H1 (cell line): ENCODE measurements around the gene DYNC1H1. TPM values are rescaled to one million over a fixed set of nuclear protein-coding genes. Genes with fewer than 3 reads are reported as not detected.

Source experiments
- CTCF ChIA-PET: fragments of 300-600 bp; sonication (Branson Sonifier 250); formaldehyde crosslinking; loops from one replicate; lab custom pipeline; 2021; ENCODE audit not compliant: partially characterized antibody; lab: Charles Lee
- POLR2A ChIA-PET: fragments of 300-600 bp; sonication (Branson Sonifier 250); formaldehyde crosslinking; loops from one replicate; lab custom pipeline; 2021; ENCODE audit warnings: inconsistent platforms; ENCODE audit not compliant: partially characterized antibody; lab: Charles Lee
- DNase-seq, 2 experiments: peaks; one replicate each; pipeline versions ENCODE4 v3.0.0 to v3.0.0-alpha.2; 2010 to 2022; ENCODE audit warnings: low spot score in 2 of 2, low read depth in 1 of 2, mixed read lengths in 1 of 2
- FAIRE-seq: peaks from 2 replicates; lab custom pipeline; 2011; peaks lifted over from hg19 to GRCh38; lab: Jason Lieb, UNC
- H2AFZ ChIP-seq: 2 replicates; pipeline ENCODE4 v1.8.1; 2012; ENCODE audit warnings: low read length, inconsistent platforms
- H2AK5ac ChIP-seq: 2 replicates; pipeline ENCODE4 v1.6.1; 2013; ENCODE audit warnings: low read depth, low read length
- H2BK120ac ChIP-seq: replicated peaks from 2 replicates; pipeline ENCODE3; 2013; ENCODE audit warnings: low read depth, low read length, inconsistent platforms
- H2BK12ac ChIP-seq: 2 replicates; pipeline ENCODE4 v1.6.1; 2013; ENCODE audit warnings: low read depth, low read length
- H2BK15ac ChIP-seq: 2 replicates; pipeline ENCODE4 v1.6.1; 2013; ENCODE audit warnings: low read length
- H2BK20ac ChIP-seq: 2 replicates; pipeline ENCODE4 v1.6.1; 2013; ENCODE audit warnings: low read length
- H2BK5ac ChIP-seq: 2 replicates; pipeline ENCODE4 v1.6.1; 2013; ENCODE audit warnings: low read depth, low read length
- H3K14ac ChIP-seq: 2 replicates; pipeline ENCODE4 v1.6.1; 2013; ENCODE audit warnings: inconsistent platforms; ENCODE audit not compliant: insufficient read length
- H3K18ac ChIP-seq: 2 replicates; pipeline ENCODE4 v1.6.1; 2013; ENCODE audit warnings: low read length; ENCODE audit errors: extremely low read depth
- H3K23ac ChIP-seq: 2 replicates; pipeline ENCODE4 v1.6.1; 2013; ENCODE audit warnings: inconsistent platforms; ENCODE audit not compliant: insufficient read length
- H3K23me2 ChIP-seq: 2 replicates; pipeline ENCODE4 v1.6.1; 2013; ENCODE audit warnings: low read depth, low read length
- H3K27ac ChIP-seq: 2 replicates; pipeline ENCODE4 v1.6.1; 2011; ENCODE audit warnings: low read depth, low read length, inconsistent platforms
- H3K27me3 ChIP-seq, 4 experiments: replicated peaks in 1 of 4; 1 replicate in 1 of 4; 2 replicates in 3 of 4; pipeline versions ENCODE4 v1.6.1 to v1.8.1; 2011 to 2013; ENCODE audit warnings: low read length in 3 of 4, mild to moderate bottlenecking in 3 of 4, inconsistent platforms in 2 of 4, mixed read lengths in 2 of 4, moderate library complexity in 1 of 4; ENCODE audit not compliant: control insufficient read depth in 3 of 4, insufficient read depth in 3 of 4; ENCODE audit errors: extremely low read depth in 1 of 4
- H3K36me3 ChIP-seq, 4 experiments: 2 replicates each; pipeline versions ENCODE4 v1.6.1 to v1.8.1; 2011 to 2013; ENCODE audit warnings: mild to moderate bottlenecking in 4 of 4, low read length in 3 of 4, moderate library complexity in 2 of 4, control low read depth in 1 of 4, inconsistent platforms in 1 of 4; ENCODE audit not compliant: insufficient read depth in 4 of 4, control insufficient read depth in 2 of 4
- H3K4ac ChIP-seq: replicated peaks from 2 replicates; pipeline ENCODE3; 2013; ENCODE audit warnings: low read length, low read depth, mixed read lengths, inconsistent platforms; ENCODE audit not compliant: insufficient read length
- H3K4me1 ChIP-seq, 4 experiments: replicated peaks in 1 of 4; 1 replicate in 1 of 4; 2 replicates in 3 of 4; pipeline versions ENCODE4 v1.6.1 to v1.8.1; 2011 to 2013; ENCODE audit warnings: low read length in 3 of 4, inconsistent platforms in 2 of 4, mixed read lengths in 1 of 4; ENCODE audit not compliant: insufficient read depth in 4 of 4, control insufficient read depth in 3 of 4
- H3K4me2 ChIP-seq, 2 experiments: 2 replicates each; pipeline versions ENCODE4 v1.6.1 to v1.8.1; 2011 to 2013; ENCODE audit warnings: low read depth in 2 of 2, low read length in 2 of 2, control low read depth in 1 of 2, inconsistent platforms in 1 of 2, mild to moderate bottlenecking in 1 of 2; ENCODE audit not compliant: insufficient read depth in 1 of 2
- H3K4me3 ChIP-seq, 4 experiments: fragments of 200-600, 300-600 bp in 1 of 4; sonication (generic), shearing (Covaris generic), sonication (Bioruptor Twin) in 1 of 4; 2 replicates each; pipeline versions ENCODE4 v1.5.1 to v1.8.1; 2011 to 2016; ENCODE audit warnings: low read length in 4 of 4, low read depth in 3 of 4, control low read depth in 2 of 4, inconsistent platforms in 2 of 4, mild to moderate bottlenecking in 2 of 4, mixed read lengths in 1 of 4, moderate library complexity in 1 of 4; ENCODE audit not compliant: insufficient read depth in 2 of 4; ENCODE audit errors: extremely low read depth in 1 of 4
- H3K56ac ChIP-seq: replicated peaks from 2 replicates; pipeline ENCODE3; 2013; ENCODE audit warnings: low read depth, mild to moderate bottlenecking, mixed read lengths, low read length, inconsistent platforms; ENCODE audit not compliant: insufficient read length
- H3K79me1 ChIP-seq: 2 replicates; pipeline ENCODE4 v1.6.1; 2013; ENCODE audit warnings: low read depth, low read length, control low read depth
- H3K79me2 ChIP-seq, 2 experiments: 2 replicates each; pipeline versions ENCODE4 v1.6.1 to v1.8.1; 2012 to 2013; ENCODE audit warnings: low read length in 2 of 2, mild to moderate bottlenecking in 2 of 2, inconsistent platforms in 1 of 2; ENCODE audit not compliant: insufficient read depth in 2 of 2, control insufficient read depth in 1 of 2
- H3K9ac ChIP-seq, 4 experiments: replicated peaks in 1 of 4; 1 replicate in 1 of 4; 2 replicates in 3 of 4; pipeline versions ENCODE4 v1.6.1 to v1.8.1; 2011 to 2013; ENCODE audit warnings: low read depth in 3 of 4, low read length in 3 of 4, control low read depth in 2 of 4, mild to moderate bottlenecking in 2 of 4, moderate library complexity in 2 of 4, inconsistent platforms in 1 of 4; ENCODE audit errors: extremely low read depth in 1 of 4
- H3K9me3 ChIP-seq, 2 experiments: 2 replicates each; pipeline versions ENCODE4 v1.6.1 to v1.8.1; 2012 to 2013; ENCODE audit warnings: mild to moderate bottlenecking in 2 of 2, moderate library complexity in 2 of 2, control low read depth in 1 of 2, inconsistent platforms in 1 of 2, low read depth in 1 of 2, low read length in 1 of 2, mixed read lengths in 1 of 2; ENCODE audit not compliant: insufficient read depth in 2 of 2
- H4K20me1 ChIP-seq, 2 experiments: replicated peaks in 1 of 2; 2 replicates each; pipeline versions ENCODE3 to v1.8.1; 2011 to 2013; ENCODE audit warnings: inconsistent platforms in 2 of 2, low read length in 2 of 2, mild to moderate bottlenecking in 1 of 2; ENCODE audit not compliant: insufficient read depth in 2 of 2, control insufficient read depth in 1 of 2
- H4K5ac ChIP-seq: 2 replicates; pipeline ENCODE4 v1.6.1; 2013; ENCODE audit warnings: low read length, low read depth, mixed read lengths, inconsistent platforms; ENCODE audit not compliant: insufficient read length
- H4K8ac ChIP-seq: 2 replicates; pipeline ENCODE4 v1.8.0; 2013; ENCODE audit warnings: mild to moderate bottlenecking, moderate library complexity, low read length, inconsistent platforms; ENCODE audit not compliant: insufficient read depth; ENCODE audit errors: extremely low read depth
- H4K91ac ChIP-seq: replicated peaks from 2 replicates; pipeline ENCODE3; 2013; ENCODE audit warnings: low read length, mixed read lengths, inconsistent platforms; ENCODE audit not compliant: insufficient read length
- ATF2 ChIP-seq: IDR thresholded peaks from 2 replicates; pipeline ENCODE4 v1.6.1; 2012; ENCODE audit warnings: low read length, inconsistent platforms
- CEBPB ChIP-seq: IDR thresholded peaks from 2 replicates; pipeline ENCODE4 v1.6.1; 2012; ENCODE audit warnings: low read depth, low read length
- RFX5 ChIP-seq: IDR thresholded peaks from 2 replicates; pipeline ENCODE4 v1.6.1; 2011; ENCODE audit warnings: low read depth, low read length, improper control_type of control experiment, borderline replicate concordance
- TAF7 ChIP-seq: optimal IDR thresholded peaks from 2 replicates; pipeline ENCODE3; 2011; ENCODE audit warnings: low read depth, mild to moderate bottlenecking, inconsistent platforms, low read length, moderate library complexity, borderline replicate concordance
- ZNF274 ChIP-seq: IDR thresholded peaks from 2 replicates; pipeline ENCODE4 v1.7.0; 2012; ENCODE audit warnings: low read length, borderline replicate concordance; ENCODE audit errors: extremely low read depth
- WGBS, 2 experiments: shearing (Covaris generic) in 1 of 2; methylation state at CpG; one replicate each; pipeline versions ENCODE4 v1.1.6 to v1.1.7; 2013 to 2015; ENCODE audit warnings: low lambda C conversion rate in 2 of 2, mixed read lengths in 2 of 2, inconsistent platforms in 1 of 2, low coverage in 1 of 2, missing lambda C conversion rate in 1 of 2; ENCODE audit not compliant: insufficient replicate concordance in 2 of 2, insufficient coverage in 1 of 2, insufficient read length in 1 of 2; ENCODE audit errors: extremely low coverage in 1 of 2, missing lambda C conversion rate in 1 of 2; 5-methylcytosine and 5-hydroxymethylcytosine counted together
- polyA plus RNA-seq, 7 experiments: library from polyadenylated mRNA; depleted of rRNA in 3 of 7; stranded (reverse) in 5 of 7; unstranded in 2 of 7; fragments of >200 nt in 5 of 7; fragments of 200-250 nt in 2 of 7; gene quantifications; 1 replicate in 5 of 7; 2 replicates in 1 of 7; 4 replicates in 1 of 7; pipeline versions ENCODE4 v1.2.1 to v1.2.3, GENCODE V29; 2011 to 2013; ENCODE audit warnings: missing spikeins in 2 of 7, mixed read lengths in 2 of 7
- total RNA-seq: library from RNA; stranded (reverse); fragmentation: NEBNext Ultra II Directional; extraction: Animal tissue kit (Norgen Biotek cat#: 25700); gene quantifications from 2 replicates; pipeline ENCODE4 v1.2.1, GENCODE V29; 2021

DYNC1H1 gene
- total and polyA plus RNA-seq, 2 of the 8 experiments (the other 6 are each of a cell fraction or from before 2014, with no cell fraction given) = 238 to 387 TPM

- FAIRE-seq (no peak), DNase-seq (no peak)
- Histone ChIP-seq H3K36me3 (peaks cover 28 to 84% (median 62%) of the 10 kb centered on the region in 4 experiments), H3K9me3 (no peaks in the 10 kb centered on the region), H4K8ac (no peak overlapping the region), H3K79me2 (no peaks in the 10 kb centered on the region), H3K23me2 (no peaks in the 10 kb centered on the region), H3K14ac (no peak overlapping the region), H3K79me1 (no peaks in the 10 kb centered on the region), H3K23ac (no peak overlapping the region), H3K27ac (no peak overlapping the region), H3K9ac (no peak overlapping the region), H2BK5ac (no peak overlapping the region), H2BK15ac (no peak overlapping the region), H3K4me3 (no peak overlapping the region), H4K5ac (no peak overlapping the region), H2BK120ac (no peak overlapping the region), H4K91ac (no peak overlapping the region), H3K4ac (no peak overlapping the region), H2BK20ac (no peak overlapping the region), H3K27me3 (no peaks in the 10 kb centered on the region)
- 98% methylated on average over 2 of the region's 2 CpGs; no CpG with 5 or more reads in 1 of the 2 experiments for WGBS, 2 experiments
- POLR2A ChIA-PET = no interaction called here
- no peak for TF ChIP-seq ATF2
- TF ChIP-seq CEBPB = no peak
- no peak for TF ChIP-seq RFX5
- no peak for TF ChIP-seq TAF7
- no peak for TF ChIP-seq ZNF274
- TF ChIP-seq, all 59 proteins: peak for 0
- no peak overlapping the region for H2AK5ac ChIP-seq
- CTCF ChIA-PET = interaction anchor here (0.6 kb wide), 1 partner anchor 16 kb away, joined by 3 read pairs; no protein-coding TSS in a partner anchor
- H2AFZ ChIP-seq = no peak overlapping the region
- no peak overlapping the region for H3K4me2 ChIP-seq
- no peaks in the 10 kb centered on the region for H3K4me1 ChIP-seq
- peaks cover 3 to 6% of the 10 kb centered on the region in 2 experiments for H4K20me1 ChIP-seq
- no peak overlapping the region for H2BK12ac ChIP-seq
- no peak overlapping the region for H3K56ac ChIP-seq
- H3K18ac ChIP-seq = no peak overlapping the region
These were observed 16.3 kb downstream of the DYNC1H1 start for GRCh38 chr14:101980700-101981099.
